Measurements from ENCODE around the gene SMIM29.

Gene SMIM29

GRCh38 chr6:34230653-34231371 is 18.0 kb downstream of the SMIM29 start:
- no peak for FAIRE-seq
- DNase-seq (ENCODE audit: insufficient read length, low spot score): no peak

GRCh38 chr6:34229877-34230276 is 18.9 kb downstream of the SMIM29 start:
- FAIRE-seq (no peak), DNase-seq (ENCODE audit: insufficient read length, low spot score) (no peak)

- FAIRE-seq: no peak
- DNase-seq (ENCODE audit: insufficient read length, low spot score): no peak
These were observed 20.9 kb downstream of the SMIM29 start for GRCh38 chr6:34227761-34228421.

- FAIRE-seq: no peak
- no peak for DNase-seq (ENCODE audit: insufficient read length, low spot score)
These were observed 21.8 kb downstream of the SMIM29 start for GRCh38 chr6:34226731-34227586.

- no peak for FAIRE-seq
- DNase-seq (ENCODE audit: insufficient read length, low spot score): no peak
These were observed 22.7 kb downstream of the SMIM29 start for GRCh38 chr6:34226066-34226465.

- FAIRE-seq (no peak), DNase-seq (ENCODE audit: insufficient read length, low spot score) (no peak)
These were observed 23.3 kb downstream of the SMIM29 start for GRCh38 chr6:34225551-34225950.

GRCh38 chr6:34223956-34224940 is 24.6 kb downstream of the SMIM29 start:
- peak; percentile 75 for FAIRE-seq
- DNase-seq (ENCODE audit: insufficient read length, low spot score): peak; percentile 98

DNA sequence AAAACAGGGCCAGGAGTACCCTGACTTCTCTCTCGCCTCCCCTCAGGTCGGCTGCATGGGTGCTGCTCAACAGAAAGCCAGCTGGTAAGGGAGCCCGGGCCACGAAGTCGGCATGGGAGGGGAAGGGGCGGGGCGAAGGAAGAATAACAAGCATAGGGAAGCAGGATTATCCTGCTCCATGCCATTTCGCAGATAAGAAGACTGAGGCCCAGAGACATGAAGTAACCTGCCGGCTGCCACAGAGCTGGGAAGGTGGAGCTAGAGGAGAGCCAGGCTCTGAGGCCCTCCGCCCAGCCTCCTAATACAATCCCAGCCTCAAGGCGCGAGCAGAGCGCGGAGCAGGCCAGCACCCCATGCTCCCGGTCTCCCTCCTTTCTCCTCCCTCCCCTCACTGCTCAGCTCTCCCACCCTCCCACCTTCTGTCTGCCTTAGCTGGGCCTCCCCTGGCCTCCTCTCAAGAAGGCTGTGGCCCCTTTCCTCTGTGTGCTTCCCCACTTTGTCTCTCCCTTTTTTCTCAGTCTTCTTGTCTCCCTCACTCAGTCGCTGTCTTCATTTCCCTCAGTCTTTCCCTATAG is 25.3 kb downstream of the SMIM29 start:
- DNase-seq (ENCODE audit: insufficient read length, low spot score): no peak
- no peak for FAIRE-seq

GRCh38 chr6:34218691-34219090 is 30.1 kb downstream of the SMIM29 start:
- FAIRE-seq (peak; percentile 55), DNase-seq (ENCODE audit: insufficient read length, low spot score) (no peak)

- FAIRE-seq (no peak), DNase-seq (ENCODE audit: insufficient read length, low spot score) (no peak)
These were observed 35.0 kb downstream of the SMIM29 start for GRCh38 chr6:34213772-34214171.

DNA sequence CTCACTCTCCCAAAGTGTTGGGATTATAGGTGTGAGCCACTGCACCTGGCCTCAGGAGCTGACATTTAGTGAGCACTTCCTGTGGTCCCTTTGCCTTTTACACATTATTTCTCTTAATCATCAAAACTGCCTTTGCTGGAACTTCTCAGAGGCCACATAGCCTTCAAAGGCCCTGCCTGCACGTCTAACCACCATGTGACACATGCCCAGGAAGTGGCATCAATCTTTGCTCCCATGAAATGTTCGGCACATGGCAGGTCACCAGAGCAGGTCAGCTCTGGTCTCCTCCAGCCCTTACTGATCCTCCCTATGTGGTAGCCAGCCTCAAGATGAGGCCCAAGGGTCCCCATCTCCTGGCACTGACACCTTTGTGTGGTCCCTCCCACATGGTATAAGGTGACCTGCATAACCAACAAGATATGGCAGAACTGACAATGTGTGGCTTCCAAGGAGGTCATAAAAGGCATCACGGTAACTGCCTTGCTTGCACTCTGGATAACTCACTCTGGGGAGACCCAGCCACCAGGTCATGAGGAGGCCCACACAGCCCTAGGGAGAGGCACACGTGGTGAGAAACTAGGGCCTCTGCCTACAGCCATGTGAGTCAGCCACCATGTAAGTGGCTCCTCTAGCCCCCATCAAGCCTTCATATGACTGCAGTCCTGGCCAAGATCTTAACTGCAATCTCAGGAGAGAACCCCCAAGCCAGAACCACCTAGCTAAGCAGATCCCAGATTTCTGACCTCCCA is 40.9 kb downstream of the SMIM29 start:
- FAIRE-seq (no peak), DNase-seq (ENCODE audit: insufficient read length, low spot score) (no peak)

DNA sequence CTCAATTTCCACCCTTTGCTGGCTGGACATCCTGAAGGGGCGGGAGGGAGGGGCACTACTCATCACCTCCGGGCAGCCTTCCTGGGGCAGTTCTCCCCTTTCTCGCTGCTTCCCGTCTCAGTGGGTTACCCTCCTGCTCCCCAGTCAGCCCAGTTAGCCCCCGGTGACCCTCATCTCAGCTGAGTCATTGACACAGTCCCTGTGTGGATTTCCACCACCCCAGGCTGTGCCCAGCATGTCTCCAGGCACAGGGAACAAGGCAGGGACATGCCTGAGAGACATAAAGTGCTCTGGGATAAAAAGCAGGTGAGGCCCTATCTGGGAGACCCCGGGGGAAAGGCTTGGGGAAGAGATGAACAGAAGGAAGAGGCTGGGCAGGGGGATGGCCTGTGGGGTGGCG is 42.1 kb downstream of the SMIM29 start:
- DNase-seq (ENCODE audit: insufficient read length, low spot score) (no peak), FAIRE-seq (no peak)

DNA sequence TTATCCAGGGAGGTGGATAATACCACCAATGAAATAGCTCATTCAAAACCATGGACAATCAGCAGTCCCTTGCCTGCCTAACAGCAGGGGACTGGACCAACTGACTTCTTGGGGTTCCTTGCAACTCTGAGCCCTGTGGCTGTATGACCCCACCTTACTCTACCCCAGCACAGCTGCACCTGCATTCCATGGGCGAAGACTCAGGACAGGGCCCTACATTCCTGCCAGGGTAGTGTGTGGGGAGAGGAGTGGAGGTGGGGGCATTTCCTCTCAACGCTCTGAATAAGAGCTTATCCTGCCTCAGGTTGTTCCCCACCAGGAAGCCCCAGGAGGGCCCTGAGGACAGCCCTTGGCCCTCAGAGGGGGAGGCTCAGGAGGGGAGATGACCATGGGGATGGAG is 42.9 kb downstream of the SMIM29 start:
- FAIRE-seq: no peak

GRCh38 chr6:34205466-34205865 is 43.3 kb downstream of the SMIM29 start:
- FAIRE-seq (no peak), DNase-seq (ENCODE audit: insufficient read length, low spot score) (no peak)

More for the DNA sequence above, 42.9 kb downstream of the SMIM29 start:
- no peak for DNase-seq (ENCODE audit: insufficient read length, low spot score)

GRCh38 chr6:34204693-34205092 is 44.1 kb downstream of the SMIM29 start:
- no peak for DNase-seq (ENCODE audit: insufficient read length, low spot score)
- FAIRE-seq: no peak

DNA sequence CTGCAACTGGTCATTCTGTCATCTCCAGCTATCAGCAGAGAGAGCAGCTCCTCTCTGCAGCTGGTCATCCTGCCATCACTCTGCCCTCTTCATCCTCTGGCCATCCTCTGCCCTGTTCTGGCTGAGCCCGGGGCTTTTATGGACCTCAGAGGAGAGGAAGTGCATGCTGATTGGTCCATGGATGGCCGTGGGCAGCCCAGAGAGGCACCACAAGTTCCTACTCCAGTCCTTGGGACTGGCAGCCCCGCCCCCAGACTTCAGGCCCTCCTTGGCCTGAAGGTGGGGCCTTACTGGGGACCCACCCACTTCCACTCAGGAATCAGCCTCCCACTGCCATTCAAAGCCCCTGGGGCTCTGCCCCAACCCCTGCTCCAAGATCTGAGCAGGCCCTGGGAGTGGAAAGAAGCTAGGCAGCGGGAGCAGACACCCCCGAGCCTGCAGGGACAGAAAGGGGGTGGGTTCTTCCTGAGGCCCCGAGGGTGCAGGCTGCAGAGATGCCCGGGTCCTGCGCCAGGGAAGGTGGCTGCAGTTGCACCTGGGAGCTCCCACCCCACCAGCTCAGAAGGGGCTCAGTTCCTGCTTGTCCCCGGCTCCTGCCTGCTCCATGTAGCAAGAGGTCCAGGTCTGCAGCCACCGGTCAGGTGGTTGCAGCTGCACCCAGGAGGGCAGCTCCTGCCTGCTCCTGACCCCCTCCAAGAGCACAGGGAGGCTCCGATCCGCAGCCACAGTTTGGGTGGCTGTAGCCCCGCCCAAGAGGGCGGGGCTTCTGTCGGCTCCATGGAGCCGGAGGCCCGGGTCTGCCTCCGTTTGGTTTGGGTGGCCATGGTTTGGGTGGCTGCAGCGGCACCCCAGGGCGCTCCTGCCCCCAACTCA is 46.2 kb downstream of the SMIM29 start:
- FAIRE-seq: no peak
- DNase-seq (ENCODE audit: insufficient read length, low spot score): no peak

DNA sequence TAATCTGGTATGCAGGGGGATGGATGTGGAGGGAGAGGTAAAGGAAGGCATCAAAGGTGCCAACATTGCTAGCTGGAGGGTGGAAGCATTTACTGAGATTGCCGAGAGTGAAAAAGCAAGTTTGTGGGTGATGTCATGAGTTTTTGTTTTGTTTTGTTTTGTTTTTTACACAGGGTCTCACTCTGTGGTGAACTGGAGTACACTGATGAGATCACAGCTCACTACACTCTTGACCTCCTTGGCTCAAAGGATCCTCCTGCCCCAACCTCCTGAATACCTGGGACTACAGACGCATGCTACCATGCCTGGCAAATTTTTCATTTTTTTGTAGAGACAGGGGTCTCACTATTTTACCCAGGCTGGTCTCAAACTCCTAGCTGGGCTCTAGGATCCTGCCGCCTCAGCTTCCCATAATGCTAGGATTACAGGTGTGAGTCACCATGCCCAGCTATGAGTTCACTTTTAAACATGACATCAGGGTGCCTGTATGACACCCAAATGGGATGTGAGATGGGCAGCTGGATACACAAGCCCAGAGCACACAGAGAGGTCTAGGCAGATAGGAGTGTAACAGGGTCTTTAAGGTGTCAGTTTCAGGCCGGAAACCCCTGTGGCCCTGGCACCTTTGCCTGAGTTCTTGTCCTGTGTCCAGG is 47.2 kb downstream of the SMIM29 start:
- DNase-seq (ENCODE audit: insufficient read length, low spot score) (no peak), FAIRE-seq (no peak)
